Fibroblast of lung (primary cell): Measurements from ENCODE around the gene BATF2. TPM values are rescaled to one million over a fixed set of nuclear protein-coding genes. Genes with fewer than 3 reads are reported as not detected.

ENCODE experiments used
- DNase-seq, 2 donors: peaks; one replicate each; pipeline versions ENCODE4 v3.0.0 to v3.0.0-alpha.2; 2010; ENCODE audit warnings: low read depth in 2 of 2
- H2AFZ ChIP-seq: 2 replicates; pipeline ENCODE4 v1.5.1; 2012; ENCODE audit warnings: low read length, control low read depth, inconsistent platforms
- H3K27ac ChIP-seq: 2 replicates; pipeline ENCODE4 v1.5.1; 2011; ENCODE audit warnings: low read length, control low read depth; ENCODE audit not compliant: insufficient read depth
- H3K27me3 ChIP-seq: 2 replicates; pipeline ENCODE4 v1.5.1; 2011; ENCODE audit warnings: mild to moderate bottlenecking, low read length; ENCODE audit not compliant: control insufficient read depth, insufficient read depth
- H3K36me3 ChIP-seq: 2 replicates; pipeline ENCODE4 v1.5.1; 2011; ENCODE audit warnings: low read length; ENCODE audit not compliant: control insufficient read depth, insufficient read depth
- H3K4me1 ChIP-seq: 2 replicates; pipeline ENCODE4 v1.5.1; 2011; ENCODE audit warnings: low read length; ENCODE audit not compliant: control insufficient read depth, insufficient read depth; ENCODE audit errors: extremely low read depth
- H3K4me2 ChIP-seq: 2 replicates; pipeline ENCODE4 v1.5.1; 2011; ENCODE audit warnings: low read length, control low read depth; ENCODE audit not compliant: insufficient read depth; ENCODE audit errors: extremely low read depth
- H3K4me3 ChIP-seq, 4 experiments: fragments of 200-600 bp in 1 of 4; sonication (generic) in 1 of 4; replicated peaks in 1 of 4; 2 replicates each; pipeline ENCODE4 v1.5.1; 2011 to 2016; ENCODE audit warnings: low read length in 4 of 4, low read depth in 3 of 4, mild to moderate bottlenecking in 3 of 4, control low read depth in 2 of 4, inconsistent platforms in 1 of 4, mixed read lengths in 1 of 4; ENCODE audit not compliant: insufficient read depth in 1 of 4; ENCODE audit errors: control extremely low read depth in 1 of 4
- H3K79me2 ChIP-seq: 2 replicates; pipeline ENCODE4 v1.5.1; 2012; ENCODE audit warnings: mild to moderate bottlenecking, low read length, inconsistent platforms; ENCODE audit not compliant: control insufficient read depth, insufficient read depth
- H3K9ac ChIP-seq: 2 replicates; pipeline ENCODE4 v1.5.1; 2011; ENCODE audit warnings: mild to moderate bottlenecking, low read length, control low read depth; ENCODE audit not compliant: insufficient read depth
- H3K9me3 ChIP-seq: 2 replicates; pipeline ENCODE4 v1.5.1; 2012; ENCODE audit warnings: low read depth, low read length; ENCODE audit not compliant: control insufficient read depth, insufficient read depth
- H4K20me1 ChIP-seq: 2 replicates; pipeline ENCODE4 v1.5.1; 2011; ENCODE audit warnings: low read length; ENCODE audit not compliant: control insufficient read depth, insufficient read depth; ENCODE audit errors: extremely low read depth
- CTCF ChIP-seq, 2 donors: IDR thresholded peaks in 1 of 2; conservative IDR thresholded peaks in 1 of 2; 1 replicate in 1 of 2; 2 replicates in 1 of 2; pipeline ENCODE4 v1.5.1; 2011 to 2012; ENCODE audit warnings: low read length in 2 of 2, control low read depth in 1 of 2, inconsistent platforms in 1 of 2, low read depth in 1 of 2, mild to moderate bottlenecking in 1 of 2
- EZH2 ChIP-seq: IDR thresholded peaks from 2 replicates; pipeline ENCODE4 v1.5.1; 2012; ENCODE audit warnings: low read length, control low read depth, mild to moderate bottlenecking; ENCODE audit errors: missing control alignments
- polyA plus RNA-seq, 2 donors: library from polyadenylated mRNA; depleted of rRNA in 1 of 2; stranded (reverse) in 1 of 2; unstranded in 1 of 2; fragments of >200 nt; gene quantifications; 2 replicates each; pipeline ENCODE4 v1.2.1, GENCODE V29; 2011 to 2012; ENCODE audit warnings: missing spikeins in 1 of 2
- total RNA-seq: library from RNA; depleted of rRNA; stranded (reverse); fragments of >200 nt; gene quantifications from 2 replicates; pipeline ENCODE4 v1.2.1, GENCODE V29; 2014

Gene BATF2
- total and polyA plus RNA-seq, 2 donors (not counting 1 experiment from before 2014, with no cell fraction given): 1.0 to 2.1 TPM

DNA sequence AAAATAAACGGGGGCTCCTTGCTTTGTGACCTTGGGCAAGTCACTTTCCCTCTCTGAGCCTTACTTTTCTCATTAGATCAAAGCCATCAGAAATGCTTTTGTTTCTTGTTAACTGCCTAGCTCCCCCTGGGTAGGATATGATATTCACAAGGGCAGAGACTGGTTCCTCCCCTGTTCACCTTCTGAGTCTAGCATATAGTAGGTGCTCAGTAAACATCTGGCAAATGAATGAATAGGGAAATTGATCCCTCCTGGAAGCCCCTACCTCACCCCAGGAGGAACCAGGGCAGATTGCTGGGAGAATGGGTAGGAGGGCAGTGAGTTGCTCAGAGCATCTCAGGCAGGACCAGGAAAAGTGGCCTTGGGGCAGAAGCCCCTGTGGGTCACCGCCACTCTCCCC is 37.7 kb upstream of the BATF2 start:
- no peak overlapping the region for H3K4me2 ChIP-seq
- H3K4me1 ChIP-seq: no peaks in the 10 kb centered on the region

DNA sequence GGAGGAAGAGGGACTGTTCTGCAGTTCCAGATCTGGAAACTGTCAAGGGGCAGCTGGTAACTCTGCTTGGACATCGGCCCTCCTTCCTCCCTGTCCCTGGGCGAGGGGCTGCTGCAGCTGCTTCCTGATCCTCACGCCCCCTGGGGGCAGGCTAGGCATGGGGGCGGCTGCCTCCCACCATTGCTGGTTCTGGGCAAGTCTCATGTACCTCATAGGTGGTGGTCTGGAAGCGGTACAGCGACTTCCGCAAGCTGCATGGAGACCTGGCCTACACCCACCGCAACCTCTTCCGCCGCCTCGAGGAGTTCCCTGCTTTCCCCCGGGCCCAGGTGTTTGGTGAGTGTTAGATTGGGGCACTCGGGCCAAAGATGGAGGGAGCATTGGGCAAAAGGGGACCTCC is 35.4 kb upstream of the BATF2 start:
- Histone ChIP-seq H3K4me3 (no peak overlapping the region), H3K4me2 (no peak overlapping the region), H2AFZ (no peak overlapping the region), H3K9ac (no peak overlapping the region), H3K27me3 (no peaks in the 10 kb centered on the region), H3K79me2 (no peaks in the 10 kb centered on the region), H3K9me3 (no peaks in the 10 kb centered on the region), H3K36me3 (peaks cover 2% of the 10 kb centered on the region), H3K27ac (no peak overlapping the region), H4K20me1 (no peaks in the 10 kb centered on the region), H3K4me1 (peaks cover 5% of the 10 kb centered on the region)
- no peak for TF ChIP-seq EZH2
- no peak for TF ChIP-seq CTCF (conservative IDR thresholded peaks at IDR 0.05 in 1 of 2, IDR thresholded peaks at IDR 0.05 in 1 of 2; ENCODE audit: low read depth in 1 of 2, low read length in 2 of 2)
- DNase-seq: no peak

More for the DNA sequence above, 37.7 kb upstream of the BATF2 start:
- Histone ChIP-seq H3K9ac (no peak overlapping the region), H3K27me3 (no peaks in the 10 kb centered on the region), H3K9me3 (no peaks in the 10 kb centered on the region), H4K20me1 (no peaks in the 10 kb centered on the region), H2AFZ (no peak overlapping the region), H3K79me2 (no peaks in the 10 kb centered on the region), H3K27ac (no peak overlapping the region), H3K4me3 (no peak overlapping the region), H3K36me3 (peaks cover 7% of the 10 kb centered on the region)
- no peak for DNase-seq
- TF ChIP-seq CTCF (conservative IDR thresholded peaks at IDR 0.05 in 1 of 2, IDR thresholded peaks at IDR 0.05 in 1 of 2; ENCODE audit: low read depth in 1 of 2, low read length in 2 of 2): no peak
- TF ChIP-seq EZH2: no peak

DNA sequence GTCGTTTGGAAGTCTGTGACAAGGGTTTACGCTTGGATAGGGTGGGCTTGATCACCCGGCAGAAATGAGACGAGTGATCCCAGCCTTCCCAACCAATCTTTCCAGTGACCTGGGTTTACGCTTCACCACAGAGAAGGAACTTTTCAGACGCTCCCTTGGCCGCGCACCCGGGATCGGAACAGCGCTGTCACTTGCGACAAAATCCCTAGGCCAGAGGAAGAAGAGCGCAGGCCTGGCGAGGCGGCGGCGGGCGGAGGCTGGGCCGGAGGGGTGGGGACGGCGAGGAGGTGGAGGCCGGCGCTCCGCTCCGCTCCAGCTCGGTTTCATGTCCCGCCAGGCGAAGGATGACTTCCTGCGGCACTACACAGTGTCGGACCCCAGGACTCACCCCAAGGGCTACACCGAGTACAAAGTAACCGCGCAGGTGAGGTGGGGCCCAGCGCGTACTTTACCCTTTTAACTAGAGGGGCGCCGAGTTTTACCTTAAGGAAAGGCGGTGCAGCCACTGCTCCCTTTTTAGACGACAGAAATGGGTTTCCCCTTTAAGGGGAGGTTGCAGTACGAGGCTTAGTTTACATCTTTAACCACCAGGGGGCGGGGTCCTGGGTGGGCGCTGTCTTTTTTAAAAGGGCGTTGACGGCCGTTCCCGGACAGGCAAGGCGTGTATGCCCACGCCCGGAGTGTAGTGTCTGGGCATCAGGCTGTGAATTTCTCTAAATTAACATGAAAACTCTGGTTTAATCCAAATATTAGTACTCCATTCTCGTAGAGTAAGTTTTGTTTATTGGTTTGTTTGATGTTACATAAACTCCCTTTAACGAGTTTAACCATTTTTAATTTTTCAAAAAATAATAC is 30.7 kb upstream of the BATF2 start, which contains the start of gene SNX15:
Gene SNX15, plus strand, starts transcription at position 227 of the 855 bp plus-strand sequence. Its CDS starts 99 bp downstream, at position 326.
- Histone ChIP-seq H3K9ac (peak within 1 kb of the TSS; percentile 57), H3K4me2 (peak within 1 kb of the TSS; percentile 90), H3K4me3 (peak within 1 kb of the TSS; percentile 65 to 76 (median 69)), H2AFZ (peak within 1 kb of the TSS; percentile 89), H3K27ac (peak within 1 kb of the TSS; percentile 70), H3K4me1 (peaks cover 5% of the 10 kb centered on the region), H4K20me1 (no peaks in the 10 kb centered on the region), H3K27me3 (no peaks in the 10 kb centered on the region), H3K79me2 (no peaks in the 10 kb centered on the region), H3K9me3 (no peaks in the 10 kb centered on the region), H3K36me3 (no peaks in the 10 kb centered on the region)
- TF ChIP-seq EZH2 (no peak), CTCF (conservative IDR thresholded peaks at IDR 0.05 in 1 of 2, IDR thresholded peaks at IDR 0.05 in 1 of 2; ENCODE audit: low read depth in 1 of 2, low read length in 2 of 2) (peak; percentile 58 to 62)
- peak; percentile 97 to 98 for DNase-seq
